ENCODE results near the gene ELP6.
"Not testable (repeated sequence)": the region's sequence is repeated elsewhere in the genome, so short reads cannot be mapped to it uniquely, and the experiment has no call there.

DNA sequence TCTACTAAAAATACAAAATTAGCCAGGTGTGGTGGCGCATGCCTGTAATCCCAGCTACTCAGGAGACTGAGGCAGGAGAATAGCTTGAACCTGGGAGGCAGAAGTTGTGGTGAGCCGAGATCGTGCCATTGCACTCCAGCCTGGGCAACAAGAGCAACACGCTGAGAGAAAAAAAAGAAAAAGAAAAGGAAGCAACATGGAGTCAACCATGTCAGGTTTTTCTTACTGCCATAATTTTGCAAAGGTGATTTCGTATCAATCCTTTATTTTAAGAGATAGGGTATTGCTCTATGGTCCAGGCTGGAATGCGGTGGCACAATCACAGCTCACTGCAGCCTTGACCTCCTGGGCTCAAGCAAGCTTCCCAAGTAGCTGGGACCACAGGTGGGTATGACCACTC is 33.2 kb downstream of the ELP6 start:
- TF ChIP-seq NR3C1 (CRISPR knock-in tag; IDR thresholded peaks at IDR 0.05); CHD2 (IDR thresholded peaks at IDR 0.05; ENCODE audit: low read depth, low read length); MAZ (CRISPR knock-in tag; conservative IDR thresholded peaks at IDR 0.05 in 1 of 2, IDR thresholded peaks at IDR 0.05 in 1 of 2); FOXJ2 (tag; IDR thresholded peaks at IDR 0.05); HCFC1 (IDR thresholded peaks at IDR 0.05; ENCODE audit: low read depth, low read length); SIN3A (IDR thresholded peaks at IDR 0.05; ENCODE audit: borderline replicate concordance in 2 of 2, control insufficient read depth in 1 of 2, low read depth in 2 of 2, low read length in 2 of 2); BRCA1 (IDR thresholded peaks at IDR 0.05); BRCA1 (CRISPR knock-in tag; IDR thresholded peaks at IDR 0.05); ZHX1 (conservative IDR thresholded peaks at IDR 0.05; ENCODE audit: low read length): not testable (repeated sequence)
- TF ChIP-seq, protein P1, sequence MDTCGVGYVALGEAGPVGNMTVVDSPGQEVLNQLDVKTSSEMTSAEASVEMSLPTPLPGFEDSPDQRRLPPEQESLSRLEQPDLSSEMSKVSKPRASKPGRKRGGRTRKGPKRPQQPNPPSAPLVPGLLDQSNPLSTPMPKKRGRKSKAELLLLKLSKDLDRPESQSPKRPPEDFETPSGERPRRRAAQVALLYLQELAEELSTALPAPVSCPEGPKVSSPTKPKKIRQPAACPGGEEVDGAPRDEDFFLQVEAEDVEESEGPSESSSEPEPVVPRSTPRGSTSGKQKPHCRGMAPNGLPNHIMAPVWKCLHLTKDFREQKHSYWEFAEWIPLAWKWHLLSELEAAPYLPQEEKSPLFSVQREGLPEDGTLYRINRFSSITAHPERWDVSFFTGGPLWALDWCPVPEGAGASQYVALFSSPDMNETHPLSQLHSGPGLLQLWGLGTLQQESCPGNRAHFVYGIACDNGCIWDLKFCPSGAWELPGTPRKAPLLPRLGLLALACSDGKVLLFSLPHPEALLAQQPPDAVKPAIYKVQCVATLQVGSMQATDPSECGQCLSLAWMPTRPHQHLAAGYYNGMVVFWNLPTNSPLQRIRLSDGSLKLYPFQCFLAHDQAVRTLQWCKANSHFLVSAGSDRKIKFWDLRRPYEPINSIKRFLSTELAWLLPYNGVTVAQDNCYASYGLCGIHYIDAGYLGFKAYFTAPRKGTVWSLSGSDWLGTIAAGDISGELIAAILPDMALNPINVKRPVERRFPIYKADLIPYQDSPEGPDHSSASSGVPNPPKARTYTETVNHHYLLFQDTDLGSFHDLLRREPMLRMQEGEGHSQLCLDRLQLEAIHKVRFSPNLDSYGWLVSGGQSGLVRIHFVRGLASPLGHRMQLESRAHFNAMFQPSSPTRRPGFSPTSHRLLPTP (IDR thresholded peaks at IDR 0.05; ENCODE audit: borderline replicate concordance, extremely low read depth, insufficient read length), result not testable (repeated sequence)
